SK-N-SH (cell line): ENCODE measurements around the gene PDZD2. TPM values are rescaled to one million over a fixed set of nuclear protein-coding genes. Genes with fewer than 3 reads are reported as not detected.

ENCODE experiments used
- CTCF ChIA-PET: fragments of 300-600, 350-600 bp; formaldehyde crosslinking; extraction: SDS; loops from one replicate; lab custom pipeline; 2021; lab: Yijun Ruan, JAX
- POLR2A ChIA-PET: fragments of 350-600 bp; sonication (Branson Sonifier 250); formaldehyde crosslinking; extraction: SDS; loops from one replicate; lab custom pipeline; 2020; ENCODE audit warnings: antibody characterized with exemption, inconsistent platforms; lab: Yijun Ruan, JAX
- DNase-seq: peaks from one replicate; pipeline ENCODE4 v3.0.0; 2012
- H2AFZ ChIP-seq: fragments of 200-600 bp; sonication (generic); 2 replicates; pipeline ENCODE4 v1.8.1; 2016; ENCODE audit warnings: antibody characterized with exemption, mild to moderate bottlenecking, low read depth
- H3F3A ChIP-seq: fragments of 200-600 bp; sonication (generic); replicated peaks from 2 replicates; pipeline ENCODE3; 2016; ENCODE audit warnings: antibody characterized with exemption, mild to moderate bottlenecking; ENCODE audit not compliant: insufficient read depth
- H3K27ac ChIP-seq, 2 experiments: fragments of 200-500 bp in 1 of 2; fragments of 200-600 bp in 1 of 2; sonication (Bioruptor generic) in 1 of 2; sonication (generic), shearing (Covaris generic) in 1 of 2; 2 replicates each; pipeline versions ENCODE4 v1.5.1 to v1.6.1; 2014 to 2016; ENCODE audit warnings: low read depth in 2 of 2, inconsistent platforms in 1 of 2, low read length in 1 of 2, mild to moderate bottlenecking in 1 of 2, mixed read lengths in 1 of 2
- H3K27me3 ChIP-seq: fragments of 200-600 bp; sonication (generic), shearing (Covaris generic); 2 replicates; pipeline ENCODE4 v1.6.1; 2016; ENCODE audit warnings: mixed run types; ENCODE audit not compliant: insufficient read depth
- H3K36me3 ChIP-seq, 2 experiments: fragments of 200-500 bp in 1 of 2; fragments of 200-600 bp in 1 of 2; sonication (Bioruptor generic) in 1 of 2; sonication (generic) in 1 of 2; replicated peaks in 1 of 2; 2 replicates each; pipeline versions ENCODE3 to v1.5.1; 2014 to 2016; ENCODE audit warnings: low read length in 1 of 2, mild to moderate bottlenecking in 1 of 2; ENCODE audit not compliant: insufficient read depth in 2 of 2, control insufficient read depth in 1 of 2
- H3K4me1 ChIP-seq, 2 experiments: fragments of 200-500 bp in 1 of 2; fragments of 200-600 bp in 1 of 2; sonication (Bioruptor generic) in 1 of 2; sonication (generic), shearing (Covaris generic) in 1 of 2; 2 replicates each; pipeline versions ENCODE4 v1.5.1 to v1.6.1; 2014 to 2016; ENCODE audit warnings: low read depth in 1 of 2, low read length in 1 of 2, mixed run types in 1 of 2; ENCODE audit not compliant: insufficient read depth in 2 of 2, control insufficient read depth in 1 of 2
- H3K4me2 ChIP-seq: fragments of 200-600 bp; sonication (generic), shearing (Covaris generic); 2 replicates; pipeline ENCODE4 v1.6.1; 2017; ENCODE audit warnings: mixed run types
- H3K4me3 ChIP-seq, 2 experiments: fragments of 200-500 bp in 1 of 2; fragments of 200-600 bp in 1 of 2; sonication (Bioruptor generic) in 1 of 2; sonication (generic), shearing (Covaris generic) in 1 of 2; 2 replicates each; pipeline versions ENCODE4 v1.5.1 to v1.8.1; 2014 to 2016; ENCODE audit warnings: low read depth in 2 of 2, inconsistent platforms in 1 of 2, low read length in 1 of 2, mild to moderate bottlenecking in 1 of 2, mixed read lengths in 1 of 2, moderate library complexity in 1 of 2
- H3K79me2 ChIP-seq: fragments of 200-600 bp; sonication (generic); 2 replicates; pipeline ENCODE4 v1.8.1; 2017; ENCODE audit warnings: mild to moderate bottlenecking; ENCODE audit not compliant: insufficient read depth
- H3K9ac ChIP-seq: fragments of 200-600 bp; sonication (generic); 2 replicates; pipeline ENCODE4 v1.6.1; 2017; ENCODE audit warnings: mixed run types
- H3K9me2 ChIP-seq: fragments of 200-600 bp; sonication (generic); 2 replicates; pipeline ENCODE4 v1.6.1; 2017; ENCODE audit warnings: mixed run types
- H3K9me3 ChIP-seq: fragments of 200-600 bp; sonication (generic); 2 replicates; pipeline ENCODE4 v1.6.1; 2017; ENCODE audit warnings: mixed run types, mild to moderate bottlenecking, moderate library complexity
- H4K20me1 ChIP-seq: fragments of 200-600 bp; sonication (generic); 2 replicates; pipeline ENCODE4 v1.6.1; 2017; ENCODE audit warnings: mild to moderate bottlenecking, mixed run types; ENCODE audit not compliant: insufficient read depth
- CHD2 ChIP-seq: fragments of 150-350 bp; IDR thresholded peaks from 2 replicates; pipeline ENCODE4 v1.6.1; 2018; ENCODE audit warnings: low read length; ENCODE audit not compliant: partially characterized antibody
- EP300 ChIP-seq, 2 experiments: IDR thresholded peaks; 2 replicates each; pipeline versions ENCODE4 v1.4.0 to v1.6.1; 2012; ENCODE audit warnings: borderline replicate concordance in 1 of 2, low read depth in 1 of 2, low read length in 1 of 2
- EZH2phosphoT487 ChIP-seq: fragments of 200-600 bp; sonication (generic); IDR thresholded peaks from 2 replicates; pipeline ENCODE4 v1.6.1; 2017; ENCODE audit warnings: low read depth, mixed run types, mild to moderate bottlenecking, antibody characterized with exemption, moderate library complexity, borderline replicate concordance
- FOSL2 ChIP-seq: IDR thresholded peaks from 2 replicates; pipeline ENCODE4 v1.4.0; 2012; ENCODE audit warnings: low read depth, mild to moderate bottlenecking, moderate library complexity, borderline replicate concordance
- FOXM1 ChIP-seq: IDR thresholded peaks from 2 replicates; pipeline ENCODE4 v1.4.0; 2012; ENCODE audit warnings: low read depth, mild to moderate bottlenecking
- GABPA ChIP-seq: IDR thresholded peaks from 2 replicates; pipeline ENCODE4 v1.4.0; 2012; ENCODE audit warnings: low read depth, mild to moderate bottlenecking
- IRF3 ChIP-seq: fragments of 150-350 bp; IDR thresholded peaks from 2 replicates; pipeline ENCODE4 v1.6.1; 2016; ENCODE audit warnings: mild to moderate bottlenecking, low read depth, low read length
- JUND ChIP-seq: IDR thresholded peaks from 2 replicates; pipeline ENCODE4 v1.4.0; 2012
- MAX ChIP-seq: IDR thresholded peaks from 2 replicates; pipeline ENCODE4 v1.4.0; 2012; ENCODE audit warnings: low read depth
- MEF2A ChIP-seq: IDR thresholded peaks from 2 replicates; pipeline ENCODE4 v1.4.0; 2012; ENCODE audit warnings: low read depth, borderline replicate concordance
- NRF1 ChIP-seq: IDR thresholded peaks from 2 replicates; pipeline ENCODE4 v1.6.1; 2012; ENCODE audit warnings: low read depth, mild to moderate bottlenecking, low read length
- PBX3 ChIP-seq: IDR thresholded peaks from 2 replicates; pipeline ENCODE4; 2012
- POLR2AphosphoS5 ChIP-seq: IDR thresholded peaks from 2 replicates; pipeline ENCODE4 v1.6.1; 2012; ENCODE audit warnings: low read depth, low read length
- RCOR1 ChIP-seq: fragments of 150-350 bp; IDR thresholded peaks from 2 replicates; pipeline ENCODE4 v1.6.1; 2017; ENCODE audit warnings: antibody characterized with exemption, low read length
- REST ChIP-seq: IDR thresholded peaks from 2 replicates; pipeline ENCODE4 v1.6.1; 2012; ENCODE audit warnings: mild to moderate bottlenecking, low read depth, low read length, moderate library complexity
- RFX5 ChIP-seq: IDR thresholded peaks from 2 replicates; pipeline ENCODE4 v1.6.1; 2012; ENCODE audit warnings: mild to moderate bottlenecking, improper control_type of control experiment, low read length
- RXRA ChIP-seq: IDR thresholded peaks from 2 replicates; pipeline ENCODE4 v1.4.0; 2012; ENCODE audit warnings: low read depth, mild to moderate bottlenecking, borderline replicate concordance
- SIN3A ChIP-seq: IDR thresholded peaks from 2 replicates; pipeline ENCODE4 v1.6.1; 2012; ENCODE audit warnings: low read depth, mild to moderate bottlenecking, low read length, moderate library complexity, borderline replicate concordance
- SMC3 ChIP-seq: IDR thresholded peaks from 2 replicates; pipeline ENCODE4 v1.6.1; 2012; ENCODE audit warnings: low read depth, low read length, improper control_type of control experiment
- TCF12 ChIP-seq: IDR thresholded peaks from 2 replicates; pipeline ENCODE4 v1.4.0; 2012
- USF2 ChIP-seq: fragments of 150-350 bp; IDR thresholded peaks from 2 replicates; pipeline ENCODE4 v1.6.1; 2017; ENCODE audit warnings: antibody characterized with exemption, low read length, low read depth, borderline replicate concordance
- YY1 ChIP-seq: IDR thresholded peaks from 2 replicates; pipeline ENCODE4 v1.4.0; 2012; ENCODE audit warnings: low read depth, mild to moderate bottlenecking
- ZBTB33 ChIP-seq: IDR thresholded peaks from 2 replicates; pipeline ENCODE4 v1.4.0; 2012; ENCODE audit warnings: low read depth, borderline replicate concordance
- WGBS: methylation state at CpG from one replicate; pipeline ENCODE4 v1.1.6; 2017; ENCODE audit warnings: low lambda C conversion rate; 5-methylcytosine and 5-hydroxymethylcytosine counted together
- polyA plus RNA-seq, 3 experiments: library from polyadenylated mRNA; depleted of rRNA; stranded (reverse); fragments of >200 nt; gene quantifications; 2 replicates each; pipeline ENCODE4 v1.2.3, GENCODE V29; 2012

PDZD2 gene
- polyA plus RNA-seq, 1 of the 3 experiments (the other 2 are of a cell fraction) = 0.13 TPM

GRCh38 chr5:32043105-32043504 is 404.2 kb downstream of the PDZD2 start (continued):
- TF ChIP-seq REST = no peak
- no peak for TF ChIP-seq RCOR1
- TF ChIP-seq YY1 = no peak
- no peak for TF ChIP-seq MEF2A

- DNase-seq = no peak
- Histone ChIP-seq H3K9ac (no peak overlapping the region), H3K4me2 (no peak overlapping the region), H3K79me2 (no peaks in the 10 kb centered on the region), H4K20me1 (no peaks in the 10 kb centered on the region; the same call in 1 of the 2 replicates), H3K36me3 (no peaks in the 10 kb centered on the region), H3K4me1 (no peaks in the 10 kb centered on the region; a peak in 1 of 4 replicates), H3K27ac (no peak overlapping the region), H3F3A (peaks cover 15% of the 10 kb centered on the region), H3K27me3 (peaks cover 12% of the 10 kb centered on the region; the same call in 1 of the 2 replicates), H3K9me3 (no peaks in the 10 kb centered on the region), H2AFZ (no peak overlapping the region), H3K9me2 (no peaks in the 10 kb centered on the region), H3K4me3 (no peak overlapping the region)
- no peak for TF ChIP-seq ZBTB33
- no peak for TF ChIP-seq FOSL2
- no peak for TF ChIP-seq RFX5
- TF ChIP-seq SMC3 = no peak
- no peak for TF ChIP-seq MEF2A
- no peak for TF ChIP-seq CHD2
- no peak for TF ChIP-seq NRF1
- no peak for TF ChIP-seq EZH2phosphoT487
- no peak for TF ChIP-seq MAX
- TF ChIP-seq TCF12 = no peak
- no peak for TF ChIP-seq IRF3
- no peak for TF ChIP-seq RXRA
- no peak for TF ChIP-seq JUND
- no peak for TF ChIP-seq POLR2AphosphoS5
- no peak for TF ChIP-seq PBX3
- no peak for TF ChIP-seq EP300 (IDR thresholded peaks at IDR 0.05; ENCODE audit: borderline replicate concordance in 1 of 2, low read depth in 1 of 2, low read length in 1 of 2)
- no peak for TF ChIP-seq FOXM1
- TF ChIP-seq GABPA = no peak
- TF ChIP-seq SIN3A = no peak
- TF ChIP-seq USF2 = no peak
- WGBS = 59% methylated on average over 7 of the region's 7 CpGs
- CTCF ChIA-PET = no interaction called here
- POLR2A ChIA-PET = no interaction called here
Measured at GRCh38 chr5:32044434-32044833, 405.5 kb downstream of the PDZD2 start.
